Neutrophil (primary cell): ENCODE results near the gene SH3BP5L.

Experiments
- H3K27ac ChIP-seq: fragments of 200-600 bp; sonication (generic); 2 replicates; pipeline ENCODE4 v1.5.1; 2016; ENCODE audit warnings: mild to moderate bottlenecking, moderate library complexity
- H3K27me3 ChIP-seq: fragments of 200-600 bp; sonication (generic); 2 replicates; pipeline ENCODE4 v1.6.0; 2016; ENCODE audit warnings: mild to moderate bottlenecking
- H3K36me3 ChIP-seq: fragments of 200-600 bp; sonication (generic); 2 replicates; pipeline ENCODE4 v1.5.1; 2017
- H3K4me1 ChIP-seq, 2 experiments: fragments of 200-600 bp in 1 of 2; sonication (generic) in 1 of 2; 1 replicate in 1 of 2; 2 replicates in 1 of 2; pipeline versions ENCODE4 v1.5.1 to v1.6.1; 2013 to 2016; ENCODE audit warnings: low read depth in 1 of 2, low read length in 1 of 2, mild to moderate bottlenecking in 1 of 2, moderate library complexity in 1 of 2; ENCODE audit not compliant: control insufficient read depth in 1 of 2, insufficient read depth in 1 of 2
- H3K4me3 ChIP-seq, 2 experiments: fragments of 200-600 bp in 1 of 2; sonication (generic) in 1 of 2; 1 replicate in 1 of 2; 2 replicates in 1 of 2; pipeline ENCODE4 v1.5.1; 2013 to 2016; ENCODE audit warnings: low read depth in 1 of 2, low read length in 1 of 2, mild to moderate bottlenecking in 1 of 2, moderate library complexity in 1 of 2
- H3K9me3 ChIP-seq: fragments of 200-600 bp; sonication (generic); 2 replicates; pipeline ENCODE4 v1.5.1; 2016
- CTCF ChIP-seq: fragments of 200-600 bp; sonication (generic); IDR thresholded peaks from 2 replicates; pipeline ENCODE4 v1.5.1; 2016; ENCODE audit warnings: antibody characterized with exemption

SH3BP5L gene

DNA sequence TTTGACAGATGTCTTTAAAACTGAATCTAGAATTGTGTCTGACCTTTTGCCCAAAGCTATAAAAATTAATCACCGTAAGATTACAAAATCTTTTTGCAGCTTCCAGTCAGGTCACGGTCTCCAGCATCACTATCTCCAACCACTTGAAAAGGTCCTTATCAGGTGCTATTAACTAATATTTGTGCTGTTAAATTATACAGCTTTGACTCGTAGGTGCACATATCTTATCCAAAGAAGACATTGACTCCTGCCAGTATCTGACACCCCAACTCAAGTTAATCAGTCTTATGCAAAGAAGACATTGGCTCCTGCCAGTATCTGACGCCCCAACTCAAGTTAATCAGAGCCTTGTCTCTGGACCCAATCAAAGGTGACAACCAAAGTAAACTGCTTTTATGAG, 50.3 kb downstream of the SH3BP5L start:
- Histone ChIP-seq H3K4me3 (no peak overlapping the region), H3K27ac (no peak overlapping the region), H3K36me3 (peaks cover 11% of the 10 kb centered on the region), H3K9me3 (no peaks in the 10 kb centered on the region), H3K27me3 (no peaks in the 10 kb centered on the region), H3K4me1 (peaks cover 0 to 5% of the 10 kb centered on the region in 2 experiments)
- no peak for TF ChIP-seq CTCF
